Activated B cell treated with CpG ODN at 0.5 μM for 24 hours (primary cell): Measurements from ENCODE around the gene ONECUT3. TPM values are rescaled to one million over a fixed set of nuclear protein-coding genes. Genes with fewer than 3 reads are reported as not detected.

Experiments
- ATAC-seq: fragments of 200-7000 bp; cut with Tn5 transposase; one replicate; pipeline ENCODE4 v1.10.0; 2021; ENCODE audit warnings: low read depth, mild to moderate bottlenecking, moderate library complexity
- CTCF ChIA-PET: fragments of 350-600 bp; sonication (Branson Sonifier 250); formaldehyde crosslinking; loops from one replicate; lab custom pipeline; 2021; ENCODE audit warnings: antibody characterized with exemption; lab: Charles Lee
- POLR2A ChIA-PET: fragments of 350-600 bp; sonication (Branson Sonifier 250); formaldehyde crosslinking; loops from one replicate; lab custom pipeline; 2021; ENCODE audit warnings: antibody characterized with exemption; lab: Charles Lee
- DNase-seq: peaks from one replicate; pipeline ENCODE4 v3.0.0; 2022
- H3K27ac Mint-ChIP-seq: one replicate; pipeline ENCODE4 v1.8.0; 2020; ENCODE audit warnings: mixed read lengths
- H3K27me3 Mint-ChIP-seq: one replicate; pipeline ENCODE4 v1.8.0; 2021; ENCODE audit warnings: mixed read lengths
- H3K36me3 Mint-ChIP-seq: one replicate; pipeline ENCODE4 v1.8.0; 2021; ENCODE audit warnings: low read depth, mixed read lengths
- H3K4me1 Mint-ChIP-seq: one replicate; pipeline ENCODE4 v1.8.0; 2021; ENCODE audit warnings: mixed read lengths
- H3K4me3 Mint-ChIP-seq: one replicate; pipeline ENCODE4 v1.8.0; 2020; ENCODE audit warnings: mild to moderate bottlenecking, mixed read lengths
- H3K9me3 Mint-ChIP-seq: one replicate; pipeline ENCODE4 v1.8.0; 2020; ENCODE audit warnings: mixed read lengths
- intact Hi-C: fragments of 100-400 bp; cut with micrococcal nuclease; formaldehyde crosslinking; loops from one replicate; pipeline ENCODE4 v1.15.1; 2024
- total RNA-seq: library from RNA; stranded (reverse); gene quantifications from 2 replicates; pipeline ENCODE4 v1.2.3, GENCODE V29; 2022
- TF ChIP-seq, protein P1 (sequence below): fragments of 200-600 bp; IDR thresholded peaks from one replicate; pipeline ENCODE4 v1.8.0; 2022; ENCODE audit warnings: antibody characterized with exemption, mild to moderate bottlenecking

ONECUT3 gene
- total RNA-seq, 1 donor from 2014 or later: not detected

DNA sequence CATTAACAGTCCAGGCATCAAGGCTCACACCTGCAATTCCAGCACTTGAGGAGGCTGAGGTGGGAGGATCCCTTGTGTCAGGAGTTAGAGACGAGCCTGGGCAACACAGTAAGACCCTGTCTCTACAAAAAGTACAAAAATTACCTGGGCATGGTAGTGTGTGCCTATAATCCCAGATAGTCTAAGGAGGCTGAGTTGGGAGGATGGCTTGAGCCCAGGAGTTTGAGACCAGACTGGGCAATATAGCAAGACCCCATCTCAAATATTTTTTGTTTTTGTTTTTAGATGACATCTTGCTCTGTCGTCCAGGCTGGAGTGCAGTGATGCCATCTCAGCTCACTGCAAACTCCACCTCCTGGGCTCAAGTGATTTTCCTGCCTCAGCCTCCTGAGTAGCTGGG is 40.1 kb upstream of the ONECUT3 start:
- POLR2A ChIA-PET: no interaction called here
- Mint-ChIP-seq H3K27ac (no peak overlapping the region), H3K27me3 (peaks cover 32% of the 10 kb centered on the region), H3K36me3 (no peaks in the 10 kb centered on the region), H3K4me3 (no peak overlapping the region), H3K4me1 (no peaks in the 10 kb centered on the region), H3K9me3 (no peaks in the 10 kb centered on the region)
- CTCF ChIA-PET: no interaction called here
- TF ChIP-seq, protein P1, sequence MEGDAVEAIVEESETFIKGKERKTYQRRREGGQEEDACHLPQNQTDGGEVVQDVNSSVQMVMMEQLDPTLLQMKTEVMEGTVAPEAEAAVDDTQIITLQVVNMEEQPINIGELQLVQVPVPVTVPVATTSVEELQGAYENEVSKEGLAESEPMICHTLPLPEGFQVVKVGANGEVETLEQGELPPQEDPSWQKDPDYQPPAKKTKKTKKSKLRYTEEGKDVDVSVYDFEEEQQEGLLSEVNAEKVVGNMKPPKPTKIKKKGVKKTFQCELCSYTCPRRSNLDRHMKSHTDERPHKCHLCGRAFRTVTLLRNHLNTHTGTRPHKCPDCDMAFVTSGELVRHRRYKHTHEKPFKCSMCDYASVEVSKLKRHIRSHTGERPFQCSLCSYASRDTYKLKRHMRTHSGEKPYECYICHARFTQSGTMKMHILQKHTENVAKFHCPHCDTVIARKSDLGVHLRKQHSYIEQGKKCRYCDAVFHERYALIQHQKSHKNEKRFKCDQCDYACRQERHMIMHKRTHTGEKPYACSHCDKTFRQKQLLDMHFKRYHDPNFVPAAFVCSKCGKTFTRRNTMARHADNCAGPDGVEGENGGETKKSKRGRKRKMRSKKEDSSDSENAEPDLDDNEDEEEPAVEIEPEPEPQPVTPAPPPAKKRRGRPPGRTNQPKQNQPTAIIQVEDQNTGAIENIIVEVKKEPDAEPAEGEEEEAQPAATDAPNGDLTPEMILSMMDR: no peak
- DNase-seq (no peak), ATAC-seq (no peak)
- intact Hi-C loops: no loop called here

DNA sequence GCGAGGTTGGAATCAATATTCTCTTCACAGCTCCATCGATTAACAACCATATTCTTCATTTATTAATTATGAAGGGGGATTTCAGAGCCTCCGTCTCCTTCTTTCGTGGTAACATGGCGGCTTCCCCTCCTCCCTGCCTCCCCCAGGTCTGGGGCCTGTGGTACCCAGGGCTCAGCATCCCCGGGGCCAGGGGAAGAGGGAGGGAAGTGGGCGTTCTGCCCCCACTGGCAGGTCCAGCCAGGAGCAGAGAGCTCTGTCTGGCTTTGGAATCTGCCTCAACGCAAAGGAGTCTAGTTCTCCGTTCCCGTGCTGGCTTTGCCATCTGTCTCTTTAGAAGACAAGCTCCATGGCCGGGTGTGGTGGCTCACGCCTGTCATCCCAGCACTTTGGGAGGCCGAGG is 37.8 kb upstream of the ONECUT3 start:
- CTCF ChIA-PET: no interaction called here
- no peak overlapping the region for H3K4me3 Mint-ChIP-seq
- intact Hi-C loops: no loop called here

DNA sequence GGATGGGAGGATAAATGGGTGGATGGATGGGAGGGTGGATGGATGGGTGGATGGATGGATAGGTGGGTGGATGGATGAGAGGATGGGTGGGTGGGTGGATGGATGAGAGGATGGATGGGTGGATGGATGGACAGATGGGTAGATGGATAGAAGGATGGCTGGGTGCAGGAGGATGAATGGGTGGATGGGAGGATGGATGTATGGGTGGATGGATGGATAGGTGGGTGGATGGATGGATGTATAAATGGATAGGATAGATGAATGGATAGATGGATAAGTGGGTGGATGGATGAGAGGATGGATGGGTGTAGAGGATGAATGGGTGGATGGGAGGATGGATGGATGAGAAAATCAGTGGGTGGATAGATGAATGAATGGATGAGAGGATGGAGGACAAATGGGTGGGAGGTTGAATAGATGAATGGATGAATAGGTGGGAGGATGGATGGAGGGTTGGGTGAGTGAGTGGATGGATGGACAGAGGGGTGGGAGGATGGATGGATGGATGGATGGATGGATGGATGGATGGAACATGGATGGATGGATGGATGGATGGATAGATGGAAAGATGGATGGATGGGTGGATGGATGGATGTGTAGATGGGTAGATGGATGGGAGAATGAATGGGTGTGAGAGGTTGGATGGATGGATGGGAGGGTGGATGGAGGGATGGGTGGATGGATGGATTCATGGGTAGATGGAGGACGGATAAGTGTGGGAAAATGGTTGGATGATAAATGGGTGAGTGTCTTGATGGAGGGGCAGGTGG is 35.9 kb upstream of the ONECUT3 start:
- TF ChIP-seq, protein P1: no peak
- H3K27me3 Mint-ChIP-seq: peaks cover 51% of the 10 kb centered on the region
- no peak overlapping the region for H3K27ac Mint-ChIP-seq
- POLR2A ChIA-PET: no interaction called here
- intact Hi-C loops: no loop called here
- no peak for DNase-seq
- ATAC-seq: no peak
- no peak overlapping the region for H3K4me3 Mint-ChIP-seq
- no peaks in the 10 kb centered on the region for H3K9me3 Mint-ChIP-seq
- CTCF ChIA-PET: no interaction called here
- no peaks in the 10 kb centered on the region for H3K36me3 Mint-ChIP-seq
- H3K4me1 Mint-ChIP-seq: no peaks in the 10 kb centered on the region

More for the DNA sequence above, 37.8 kb upstream of the ONECUT3 start:
- POLR2A ChIA-PET: no interaction called here
- H3K27ac Mint-ChIP-seq: no peak overlapping the region
- no peaks in the 10 kb centered on the region for H3K4me1 Mint-ChIP-seq
- H3K27me3 Mint-ChIP-seq: peaks cover 37% of the 10 kb centered on the region
- TF ChIP-seq, protein P1: no peak
- no peak for ATAC-seq
- no peaks in the 10 kb centered on the region for H3K36me3 Mint-ChIP-seq
- H3K9me3 Mint-ChIP-seq: no peaks in the 10 kb centered on the region
- DNase-seq: no peak

DNA sequence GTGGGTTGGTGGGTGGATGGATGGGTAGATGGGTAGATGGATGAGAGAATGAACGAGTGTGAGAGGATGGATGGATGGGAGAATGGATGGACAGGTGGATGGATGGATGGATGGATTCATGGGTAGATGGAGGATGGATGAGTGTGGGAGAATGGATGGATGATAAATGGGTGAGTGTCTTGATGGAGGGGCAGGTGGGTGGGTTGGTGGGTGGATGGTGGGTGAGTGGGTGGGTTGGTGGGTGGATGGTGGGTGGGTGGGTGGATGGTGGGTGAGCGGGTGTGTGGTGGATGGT is 35.4 kb upstream of the ONECUT3 start:
- ChIA-PET CTCF (no interaction called here), POLR2A (no interaction called here)
- Mint-ChIP-seq H3K9me3 (no peaks in the 10 kb centered on the region), H3K27me3 (peaks cover 54% of the 10 kb centered on the region), H3K27ac (no peak overlapping the region), H3K4me1 (no peaks in the 10 kb centered on the region), H3K36me3 (no peaks in the 10 kb centered on the region), H3K4me3 (no peak overlapping the region)
- intact Hi-C loops: no loop called here
- TF ChIP-seq, protein P1: no peak
- ATAC-seq: no peak
- no peak for DNase-seq

DNA sequence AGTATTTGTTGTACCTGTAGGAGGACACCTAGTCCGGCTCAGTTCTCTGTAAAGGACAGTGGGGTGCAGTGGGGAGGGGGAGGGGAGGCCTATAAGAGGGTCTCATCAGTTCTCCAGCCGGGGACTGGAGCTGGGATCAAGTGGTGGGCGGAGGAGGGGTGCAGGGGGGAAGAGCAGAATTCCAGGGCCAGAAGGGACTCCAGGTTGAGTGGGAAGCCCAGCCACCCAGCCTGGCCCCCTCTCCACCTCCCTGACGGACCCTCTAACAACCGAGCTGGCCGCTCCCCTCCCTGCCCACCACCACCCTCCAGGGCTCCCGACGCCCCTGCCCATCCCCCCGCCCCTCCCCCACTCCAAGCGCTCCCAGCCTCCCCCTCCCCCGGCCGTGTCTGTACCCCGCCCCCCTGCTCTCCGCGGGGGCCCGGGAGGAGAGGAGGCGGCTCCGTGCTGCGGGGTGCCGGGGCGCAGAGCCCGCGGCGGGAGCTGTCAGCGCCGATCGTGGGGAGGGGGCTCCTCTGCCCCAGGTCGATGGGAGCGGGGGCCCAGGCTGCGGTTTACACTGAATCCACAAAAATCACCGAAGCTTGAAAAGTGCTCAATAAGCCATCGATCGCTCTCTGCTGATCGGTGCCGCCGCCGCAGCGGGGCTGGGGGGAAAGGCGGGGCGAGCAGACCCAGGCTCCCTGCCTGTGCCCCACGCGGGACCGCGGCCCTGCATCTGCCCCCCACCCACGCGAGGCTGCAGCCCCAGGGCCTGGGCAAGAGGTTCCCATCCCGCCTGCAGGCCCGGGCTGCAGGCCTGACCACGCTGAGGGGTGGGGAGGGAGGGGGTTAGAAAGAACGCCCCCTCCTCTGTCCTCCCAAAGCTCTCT is 34.6 kb upstream of the ONECUT3 start:
- H3K27me3 Mint-ChIP-seq: peaks cover 57% of the 10 kb centered on the region
- intact Hi-C loops: no loop called here
- H3K27ac Mint-ChIP-seq: no peak overlapping the region
- POLR2A ChIA-PET: no interaction called here
- no peaks in the 10 kb centered on the region for H3K4me1 Mint-ChIP-seq
- H3K9me3 Mint-ChIP-seq: no peaks in the 10 kb centered on the region
- H3K36me3 Mint-ChIP-seq: no peaks in the 10 kb centered on the region
- TF ChIP-seq, protein P1: no peak
- DNase-seq (no peak), ATAC-seq (no peak)
- CTCF ChIA-PET: no interaction called here
- H3K4me3 Mint-ChIP-seq: no peak overlapping the region
